H9 (cell line): ENCODE measurements around the gene PLA2G15. TPM values are rescaled to one million over a fixed set of nuclear protein-coding genes. Genes with fewer than 3 reads are reported as not detected.
A peak's percentile ranks its signal among the peaks of the same experiment; 100 is the strongest.

ENCODE experiments used
- DNase-seq: peaks from one replicate; pipeline ENCODE4 v3.0.0-alpha.2; 2017
- H2AFZ ChIP-seq: one replicate; pipeline ENCODE4 v1.6.1; 2013; ENCODE audit warnings: mild to moderate bottlenecking, low read length, control low read depth, moderate library complexity
- H2AK5ac ChIP-seq: 2 replicates; pipeline ENCODE4 v1.6.1; 2013; ENCODE audit warnings: low read length, control low read depth, mixed read lengths; ENCODE audit not compliant: insufficient read length
- H2BK120ac ChIP-seq: one replicate; pipeline ENCODE4 v1.6.1; 2013; ENCODE audit warnings: low read depth, mild to moderate bottlenecking, low read length, control low read depth, inconsistent platforms; ENCODE audit not compliant: poor library complexity, severe bottlenecking
- H2BK12ac ChIP-seq: 2 replicates; pipeline ENCODE4 v1.6.1; 2013; ENCODE audit warnings: low read length, control low read depth, mixed read lengths, low read depth; ENCODE audit not compliant: insufficient read length
- H2BK15ac ChIP-seq: 2 replicates; pipeline ENCODE4 v1.6.1; 2013; ENCODE audit warnings: low read depth, low read length, control low read depth
- H2BK20ac ChIP-seq: one replicate; pipeline ENCODE4 v1.6.1; 2013; ENCODE audit warnings: low read depth, mild to moderate bottlenecking, low read length, control low read depth, inconsistent platforms; ENCODE audit not compliant: poor library complexity, severe bottlenecking
- H2BK5ac ChIP-seq: 2 replicates; pipeline ENCODE4 v1.6.1; 2013; ENCODE audit warnings: low read length, control low read depth, mixed read lengths; ENCODE audit not compliant: insufficient read length
- H3K14ac ChIP-seq: 2 replicates; pipeline ENCODE4 v1.6.1; 2013; ENCODE audit warnings: low read length, control low read depth; ENCODE audit not compliant: insufficient read depth
- H3K18ac ChIP-seq: 2 replicates; pipeline ENCODE4 v1.6.1; 2013; ENCODE audit warnings: low read depth, mild to moderate bottlenecking, mixed read lengths, low read length, control low read depth; ENCODE audit not compliant: insufficient read length
- H3K23ac ChIP-seq: 2 replicates; pipeline ENCODE4 v1.6.1; 2013; ENCODE audit warnings: low read length, control low read depth, mixed read lengths, low read depth; ENCODE audit not compliant: insufficient read length
- H3K23me2 ChIP-seq: 2 replicates; pipeline ENCODE4 v1.6.1; 2013; ENCODE audit warnings: low read depth, mild to moderate bottlenecking, mixed read lengths, low read length, control low read depth; ENCODE audit not compliant: insufficient read length, poor library complexity, severe bottlenecking
- H3K27ac ChIP-seq: 2 replicates; pipeline ENCODE4 v1.5.1; 2013; ENCODE audit warnings: low read length, control low read depth, mixed read lengths, low read depth; ENCODE audit not compliant: insufficient read length
- H3K27me3 ChIP-seq: 2 replicates; pipeline ENCODE4 v1.6.1; 2013; ENCODE audit warnings: low read length, control low read depth, inconsistent platforms; ENCODE audit not compliant: insufficient read depth
- H3K4ac ChIP-seq: 2 replicates; pipeline ENCODE4 v1.6.1; 2013; ENCODE audit warnings: low read depth, mild to moderate bottlenecking, control low read depth, inconsistent platforms, low read length, moderate library complexity
- H3K4me1 ChIP-seq: 2 replicates; pipeline ENCODE4 v1.6.1; 2013; ENCODE audit warnings: low read length, control low read depth, inconsistent platforms; ENCODE audit not compliant: insufficient read depth
- H3K4me2 ChIP-seq: 2 replicates; pipeline ENCODE4 v1.6.1; 2013; ENCODE audit warnings: low read length, control low read depth, mixed read lengths; ENCODE audit not compliant: insufficient read length, insufficient read depth
- H3K56ac ChIP-seq: 2 replicates; pipeline ENCODE4 v1.6.1; 2013; ENCODE audit warnings: low read depth, mild to moderate bottlenecking, mixed read lengths, low read length, control low read depth; ENCODE audit not compliant: insufficient read length
- H3K79me1 ChIP-seq: 2 replicates; pipeline ENCODE4 v1.6.1; 2013; ENCODE audit warnings: low read depth, mild to moderate bottlenecking, moderate library complexity, low read length, control low read depth, inconsistent platforms; ENCODE audit not compliant: insufficient read depth, poor library complexity, severe bottlenecking
- H3K79me2 ChIP-seq: 2 replicates; pipeline ENCODE4 v1.6.1; 2013; ENCODE audit warnings: low read length, control low read depth, inconsistent platforms; ENCODE audit not compliant: insufficient read depth
- H3K9ac ChIP-seq: 2 replicates; pipeline ENCODE4 v1.6.1; 2013; ENCODE audit warnings: low read length, control low read depth, mixed read lengths; ENCODE audit not compliant: insufficient read length; ENCODE audit errors: extremely low read depth
- H3K9me3 ChIP-seq: one replicate; pipeline ENCODE4 v1.6.1; 2013; ENCODE audit warnings: low read depth, low read length, inconsistent platforms; ENCODE audit not compliant: control insufficient read depth
- H3T11ph ChIP-seq: one replicate; pipeline ENCODE4 v1.6.1; 2013; ENCODE audit warnings: mild to moderate bottlenecking, low read length, control low read depth, inconsistent platforms
- H4K20me1 ChIP-seq: one replicate; pipeline ENCODE4 v1.6.1; 2013; ENCODE audit not compliant: control insufficient read depth, insufficient read length, insufficient read depth
- H4K5ac ChIP-seq: 2 replicates; pipeline ENCODE4 v1.6.1; 2013; ENCODE audit warnings: low read depth, mild to moderate bottlenecking, mixed read lengths, low read length, control low read depth; ENCODE audit not compliant: insufficient read length
- H4K8ac ChIP-seq: replicated peaks from 2 replicates; pipeline ENCODE4 v1.6.1; 2013; ENCODE audit warnings: low read length, control low read depth, mixed read lengths, low read depth; ENCODE audit not compliant: insufficient read length
- H4K91ac ChIP-seq: 2 replicates; pipeline ENCODE4 v1.6.1; 2013; ENCODE audit warnings: low read depth, mild to moderate bottlenecking, moderate library complexity, mixed read lengths, low read length, control low read depth; ENCODE audit not compliant: insufficient read length
- H3K27ac Mint-ChIP-seq, 3 experiments: 2 replicates in 2 of 3; 3 replicates in 1 of 3; pipeline ENCODE4 v1.8.0; 2020 to 2021; ENCODE audit warnings: mixed read lengths in 3 of 3, mild to moderate bottlenecking in 1 of 3, moderate library complexity in 1 of 3
- H3K27me3 Mint-ChIP-seq: 2 replicates; pipeline ENCODE4 v1.8.0; 2021; ENCODE audit warnings: low read depth, mild to moderate bottlenecking, moderate library complexity, mixed read lengths
- H3K36me3 Mint-ChIP-seq, 3 experiments: 2 replicates in 2 of 3; 3 replicates in 1 of 3; pipeline ENCODE4 v1.8.0; 2020 to 2021; ENCODE audit warnings: low read depth in 3 of 3, mixed read lengths in 3 of 3; ENCODE audit not compliant: insufficient read depth in 1 of 3
- H3K4me1 Mint-ChIP-seq, 2 experiments: 2 replicates each; pipeline ENCODE4 v1.8.0; 2020; ENCODE audit warnings: mixed read lengths in 2 of 2
- H3K4me3 Mint-ChIP-seq, 2 experiments: 2 replicates in 1 of 2; 3 replicates in 1 of 2; pipeline ENCODE4 v1.8.0; 2020 to 2021; ENCODE audit warnings: mild to moderate bottlenecking in 2 of 2, mixed read lengths in 2 of 2, moderate library complexity in 1 of 2
- H3K9me3 Mint-ChIP-seq, 2 experiments: 2 replicates in 1 of 2; 3 replicates in 1 of 2; pipeline ENCODE4 v1.8.0; 2020; ENCODE audit warnings: mild to moderate bottlenecking in 2 of 2, mixed read lengths in 2 of 2, moderate library complexity in 1 of 2
- CTCF ChIP-seq: fragments of 200-600 bp; sonication (generic); conservative IDR thresholded peaks from 3 replicates; pipeline ENCODE4 v1.8.0; 2021; ENCODE audit warnings: antibody characterized with exemption, mild to moderate bottlenecking
- WGBS: extraction: QIAGEN DNeasy Blood & Tissue Kit; methylation state at CpG from one replicate; pipeline ENCODE4 v1.1.7; 2013; ENCODE audit warnings: missing lambda C conversion rate, low lambda C conversion rate, mixed read lengths; ENCODE audit not compliant: insufficient read length; ENCODE audit errors: extremely low coverage; 5-methylcytosine and 5-hydroxymethylcytosine counted together
- total RNA-seq: library from RNA; stranded (reverse); gene quantifications from 2 replicates; pipeline ENCODE4 v1.2.1, GENCODE V29; 2021

The PLA2G15 gene
- total RNA-seq, 1 experiment from 2014 or later, result 11.0 TPM

GRCh38 chr16:68242926-68243858, 2.0 kb upstream of the PLA2G15 start:
- peak overlapping the region in 1 of 2 experiments; percentile 88; a peak in 3 of 5 replicates for H3K4me3 Mint-ChIP-seq
- no peak overlapping the region for H2AK5ac ChIP-seq
- no peak overlapping the region for H2BK120ac ChIP-seq
- no peaks in the 10 kb centered on the region for H3K4me1 ChIP-seq
- H3K4me1 Mint-ChIP-seq, result peaks cover 21 to 23% of the 10 kb centered on the region in 2 experiments
- no peak for DNase-seq
- no peaks in the 10 kb centered on the region for H4K20me1 ChIP-seq
- H3K56ac ChIP-seq, result no peak overlapping the region
- no peak overlapping the region for H4K91ac ChIP-seq
- H4K5ac ChIP-seq, result no peak overlapping the region
- no peak overlapping the region for H3K4ac ChIP-seq
- H2BK12ac ChIP-seq, result no peak overlapping the region
- no peaks in the 10 kb centered on the region for H3K9me3 ChIP-seq
- no peaks in the 10 kb centered on the region for H3K79me2 ChIP-seq
- H3K79me1 ChIP-seq, result no peaks in the 10 kb centered on the region
- H2AFZ ChIP-seq, result no peak overlapping the region
- no peak overlapping the region for H3T11ph ChIP-seq
- H3K27me3 ChIP-seq, result no peaks in the 10 kb centered on the region; the same call in 1 of the 2 replicates
- H3K36me3 Mint-ChIP-seq, result no peaks in the 10 kb centered on the region
- H2BK5ac ChIP-seq, result no peak overlapping the region
- H3K4me2 ChIP-seq, result no peak overlapping the region
- H3K9me3 Mint-ChIP-seq, result no peaks in the 10 kb centered on the region; a peak in 1 of 5 replicates
- no peak for TF ChIP-seq CTCF
- no peak overlapping the region for H4K8ac ChIP-seq
- H3K18ac ChIP-seq, result no peak overlapping the region
- H3K27ac ChIP-seq, result no peak overlapping the region
- no peak overlapping the region for H2BK20ac ChIP-seq
- no CpG with 5 or more reads among the region's 9 CpGs for WGBS
- no peak overlapping the region for H3K23ac ChIP-seq
- no peak overlapping the region for H2BK15ac ChIP-seq
- peaks cover 16% of the 10 kb centered on the region for H3K23me2 ChIP-seq
- H3K14ac ChIP-seq, result no peak overlapping the region
- no peak overlapping the region for H3K27ac Mint-ChIP-seq
- no peak overlapping the region for H3K9ac ChIP-seq
- peaks cover 22% of the 10 kb centered on the region for H3K27me3 Mint-ChIP-seq
